COLO829 (cell line): ENCODE results near the gene FCGBP.
A peak's percentile ranks its signal among the peaks of the same experiment; 100 is the strongest.
"Not testable (repeated sequence)": the region's sequence is repeated elsewhere in the genome, so short reads cannot be mapped to it uniquely, and the experiment has no call there.

ENCODE experiments used
- DNase-seq: peaks from one replicate; pipeline ENCODE4 v3.0.0; 2012; ENCODE audit warnings: low spot score

Gene FCGBP

GRCh38 chr19:39934584-39935363 is at the start of gene FCGBP:
FCGBP (minus strand) TSS chr19:39934634.
- no peak for DNase-seq

- no peak for DNase-seq
Observed at GRCh38 chr19:39983695-39984300, 49.4 kb upstream of the FCGBP start.

- no peak for DNase-seq
Observed at GRCh38 chr19:39982883-39983282, 48.4 kb upstream of the FCGBP start.

- no peak for DNase-seq
Observed at GRCh38 chr19:39974377-39975155, 40.1 kb upstream of the FCGBP start.

- no peak for DNase-seq
Observed at GRCh38 chr19:39971380-39972035, 37.1 kb upstream of the FCGBP start.

- peak; percentile 98 for DNase-seq
Observed at GRCh38 chr19:39970675-39971379, 36.4 kb upstream of the FCGBP start, which contains the start of gene PSMC4. PSMC4 (plus strand) TSS chr19:39971165; CDS start chr19:39971203, 38 bp downstream.

GRCh38 chr19:39970425-39970674 is 35.9 kb upstream of the FCGBP start:
- DNase-seq, result peak; percentile 7

- DNase-seq, result no peak
Observed at GRCh38 chr19:39969681-39970424, 35.4 kb upstream of the FCGBP start.

GRCh38 chr19:39969266-39969665 is 34.8 kb upstream of the FCGBP start:
- no peak for DNase-seq

GRCh38 chr19:39968789-39969188 is 34.4 kb upstream of the FCGBP start:
- no peak for DNase-seq

- DNase-seq, result no peak
Observed at GRCh38 chr19:39967561-39967960, 33.1 kb upstream of the FCGBP start.

GRCh38 chr19:39966617-39967016 is 32.2 kb upstream of the FCGBP start:
- no peak for DNase-seq

GRCh38 chr19:39963898-39964297 is 29.5 kb upstream of the FCGBP start:
- no peak for DNase-seq

- not testable (repeated sequence) for DNase-seq
Observed at GRCh38 chr19:39959407-39959806, 25.0 kb upstream of the FCGBP start.

GRCh38 chr19:39958942-39959341 is 24.5 kb upstream of the FCGBP start:
- DNase-seq, result not testable (repeated sequence)

- DNase-seq, result not testable (repeated sequence)
Observed at GRCh38 chr19:39957886-39958285, 23.5 kb upstream of the FCGBP start.

- DNase-seq, result no peak
Observed at GRCh38 chr19:39953915-39954314, 19.5 kb upstream of the FCGBP start.

GRCh38 chr19:39951686-39952085 is 17.3 kb upstream of the FCGBP start:
- DNase-seq, result peak; percentile 35

- DNase-seq, result no peak
Observed at GRCh38 chr19:39951065-39951650, 16.7 kb upstream of the FCGBP start.

GRCh38 chr19:39949026-39949747 is 14.8 kb upstream of the FCGBP start:
- DNase-seq, result no peak
